ENCODE measurements around the gene AHDC1.
A peak's percentile ranks its signal among the peaks of the same experiment; 100 is the strongest.

AHDC1 gene

DNA sequence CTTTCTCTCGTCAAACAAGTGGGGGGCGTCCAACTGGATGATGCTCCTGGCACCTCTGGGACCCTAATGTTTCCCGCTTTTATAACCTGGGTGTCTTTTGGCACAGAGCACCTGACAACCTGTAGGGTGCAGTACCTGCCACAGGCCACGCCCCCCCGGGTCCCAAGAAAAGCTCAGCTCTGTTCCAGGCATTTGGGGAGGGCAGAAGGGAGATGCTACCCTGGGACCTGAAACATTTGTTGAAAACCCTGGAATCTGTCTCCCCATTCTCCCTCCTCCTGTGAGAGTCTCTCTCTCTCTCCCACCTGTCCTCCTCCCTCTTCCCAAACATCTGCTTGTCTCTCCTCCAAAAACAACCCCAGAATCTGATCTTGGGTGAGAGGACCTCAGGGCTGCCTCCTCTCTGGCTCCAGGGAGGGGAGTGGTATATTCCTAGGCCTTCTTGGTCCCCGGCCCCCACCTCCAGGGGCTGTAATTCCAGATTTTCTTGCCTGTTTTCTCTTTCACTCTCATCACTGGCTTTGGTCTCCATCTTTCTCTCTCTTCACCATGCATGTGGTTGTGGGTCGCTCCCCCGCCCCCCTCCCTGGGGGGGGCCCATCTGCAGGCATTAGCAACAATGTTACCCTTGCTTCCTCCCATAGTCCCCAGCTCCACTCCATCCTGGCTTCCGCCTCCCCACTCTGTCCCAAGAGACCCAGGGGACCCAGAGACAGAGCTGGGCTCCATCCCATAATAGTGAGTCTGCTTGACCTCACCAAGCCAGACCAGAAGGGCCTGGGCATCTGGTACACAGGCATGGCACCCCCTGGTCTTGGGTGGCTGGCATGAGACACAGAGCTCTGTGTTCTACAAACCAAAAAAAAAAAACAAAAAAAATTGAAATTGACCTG, 4.1 kb downstream of the AHDC1 start:
- no peak for DNase-seq (ENCODE audit: low read depth)

GRCh38 chr1:27598902-27599528, 4.9 kb downstream of the AHDC1 start:
- DNase-seq (ENCODE audit: low read depth): peak; percentile 58

GRCh38 chr1:27598295-27598687, 5.7 kb downstream of the AHDC1 start:
- DNase-seq (ENCODE audit: low read depth): no peak

DNA sequence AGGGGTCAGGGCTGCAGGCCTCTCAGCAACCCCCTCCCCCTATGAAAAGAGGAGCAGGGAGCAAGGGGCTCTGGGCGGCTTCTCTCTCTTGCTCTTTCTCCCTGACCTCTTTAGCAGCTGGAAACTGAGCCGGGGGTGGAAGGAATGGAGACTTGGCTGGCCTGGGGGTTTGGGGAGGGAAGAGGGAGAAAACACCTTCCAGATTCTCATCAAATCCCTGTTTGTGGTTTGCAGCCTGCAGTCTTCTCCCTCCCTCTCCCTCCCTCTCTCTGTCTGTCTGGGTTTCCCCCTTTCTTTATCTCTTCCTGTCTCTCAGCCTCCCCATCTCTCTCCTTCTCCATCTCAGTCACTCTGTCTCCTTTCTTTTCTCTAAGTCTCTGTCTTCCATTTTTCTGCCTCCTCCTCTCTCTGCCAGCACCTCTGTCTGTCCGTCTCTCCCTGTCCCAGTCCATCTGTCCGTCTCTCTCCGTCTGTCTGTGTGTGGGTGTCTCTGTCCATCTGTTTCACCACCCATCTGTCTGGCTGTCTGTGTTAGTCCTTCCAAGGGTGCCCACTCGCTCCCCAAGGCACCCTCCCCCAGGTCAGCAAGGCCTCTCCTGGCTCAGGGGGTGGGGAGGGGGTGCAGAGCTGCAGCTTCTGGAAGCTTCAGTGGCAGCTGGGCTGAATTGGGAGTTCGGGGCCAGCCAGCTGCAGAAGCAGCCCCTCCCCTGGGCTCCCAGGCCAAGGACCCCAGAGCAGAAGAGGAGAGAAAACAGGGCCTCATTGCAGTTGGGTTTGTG, 6.2 kb downstream of the AHDC1 start:
- no peak for DNase-seq (ENCODE audit: low read depth)

- DNase-seq (ENCODE audit: low read depth): no peak
Measured at GRCh38 chr1:27596986-27597385, 7.0 kb downstream of the AHDC1 start.

GRCh38 chr1:27596261-27596660, 7.7 kb downstream of the AHDC1 start:
- no peak for DNase-seq (ENCODE audit: low read depth)

DNA sequence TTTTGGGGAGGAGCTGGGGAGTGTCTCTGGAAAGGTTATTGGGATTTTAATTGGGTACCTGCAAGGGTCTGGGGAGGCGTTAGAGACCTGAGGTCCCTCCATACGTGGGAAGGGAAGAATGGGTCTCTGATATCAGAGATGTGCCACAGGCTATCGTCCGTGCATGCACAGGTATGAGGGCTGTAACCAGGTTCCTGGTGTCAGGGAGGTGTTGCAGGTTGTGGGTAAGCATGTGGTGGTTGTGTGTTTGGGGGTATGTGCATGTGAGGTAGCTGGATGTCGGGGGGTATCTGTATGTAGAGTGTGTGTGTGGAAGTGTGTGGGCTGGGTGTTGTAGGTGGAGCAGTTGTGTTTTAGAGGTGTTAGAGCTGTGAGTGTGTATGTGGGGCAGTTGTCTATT, 8.3 kb downstream of the AHDC1 start:
- DNase-seq (ENCODE audit: low read depth): no peak

GRCh38 chr1:27594564-27595510, 9.1 kb downstream of the AHDC1 start:
- no peak for DNase-seq (ENCODE audit: low read depth)

DNA sequence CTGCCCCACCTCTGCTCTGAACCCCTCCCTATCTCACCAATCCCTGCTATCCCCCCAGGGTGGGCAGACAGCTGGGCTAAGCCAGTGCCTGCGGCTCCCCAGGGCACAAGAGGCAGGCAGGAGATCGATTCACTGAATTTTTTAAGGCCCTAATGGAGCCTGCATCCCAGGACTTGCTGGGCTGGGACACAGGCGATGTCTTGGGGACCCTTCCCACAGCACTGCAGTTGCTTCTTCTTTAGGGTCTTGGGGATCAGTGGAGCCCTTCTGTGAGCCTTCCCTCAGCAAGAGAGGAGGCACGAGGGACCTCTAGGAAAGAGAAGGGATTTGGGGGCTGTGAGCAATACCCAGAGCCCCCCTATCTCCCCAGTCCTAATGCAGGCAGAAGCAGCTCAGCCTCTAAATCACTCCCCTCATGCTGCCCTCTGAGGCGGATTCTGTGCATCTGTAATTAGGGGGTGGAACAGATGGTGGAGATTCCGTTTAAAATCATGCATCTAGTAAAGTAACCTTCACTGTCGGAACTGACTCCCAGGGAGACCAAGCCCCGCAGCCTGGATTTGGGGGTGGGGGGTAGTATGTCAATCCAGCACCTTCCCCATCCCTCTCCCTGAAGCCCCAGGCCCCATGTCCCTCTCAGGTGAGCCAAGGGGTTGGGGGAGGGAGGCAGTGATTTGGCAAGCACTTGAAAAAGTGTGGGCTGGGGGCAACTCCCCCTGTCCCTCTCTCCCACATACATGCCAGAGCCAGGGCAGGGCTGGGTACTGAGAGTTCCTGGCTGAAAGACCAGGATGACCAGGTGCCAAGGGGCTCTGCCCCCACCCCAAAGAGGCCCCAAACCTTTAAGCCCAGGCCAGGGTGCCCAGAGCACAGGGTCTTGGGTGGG, 10.0 kb downstream of the AHDC1 start:
- DNase-seq (ENCODE audit: low read depth): no peak

DNA sequence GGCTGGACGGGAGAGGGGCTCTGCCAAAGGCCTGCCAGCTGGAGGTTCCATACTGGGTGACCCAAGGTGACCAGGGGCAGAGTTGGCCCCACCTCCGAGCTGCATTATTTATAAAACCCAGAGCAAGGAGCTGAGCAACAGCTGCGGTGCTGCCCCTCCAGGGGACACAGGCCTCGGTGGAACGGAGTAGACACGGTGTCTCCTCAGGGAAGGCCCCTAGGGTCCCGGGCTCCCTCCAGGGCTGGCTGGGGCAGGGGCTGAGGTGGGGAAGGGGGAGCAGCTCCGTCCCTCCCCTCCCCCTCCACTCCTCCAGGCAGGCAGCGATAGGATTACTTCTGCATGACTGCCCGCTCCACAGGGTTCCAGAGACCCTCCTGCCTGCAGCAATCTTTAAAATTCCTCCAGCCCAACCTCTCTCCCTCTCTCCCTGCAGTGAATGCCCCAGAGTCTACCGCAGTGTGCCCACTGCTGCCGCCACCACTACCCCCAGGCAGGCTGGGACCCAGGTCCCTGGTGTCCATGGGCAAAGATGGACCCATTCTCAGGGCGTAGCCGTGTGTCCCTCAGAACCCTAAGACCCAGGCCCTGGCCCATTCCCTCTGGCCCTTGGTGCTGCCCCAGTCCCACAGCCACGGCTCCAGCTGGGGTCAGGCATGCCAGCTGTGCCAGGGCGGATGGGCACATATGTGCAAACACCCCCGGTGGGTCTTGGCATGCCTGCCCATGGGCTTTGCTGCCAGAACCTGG, 10.8 kb downstream of the AHDC1 start:
- DNase-seq (ENCODE audit: low read depth): no peak

- DNase-seq (ENCODE audit: low read depth): no peak
Measured at GRCh38 chr1:27592232-27592930, 11.6 kb downstream of the AHDC1 start.

GRCh38 chr1:27591622-27592021, 12.3 kb downstream of the AHDC1 start:
- DNase-seq (ENCODE audit: low read depth): no peak

GRCh38 chr1:27590917-27591508, 12.9 kb downstream of the AHDC1 start:
- DNase-seq (ENCODE audit: low read depth): no peak

GRCh38 chr1:27589841-27590426, 14.0 kb downstream of the AHDC1 start:
- DNase-seq (ENCODE audit: low read depth): peak; percentile 57

- no peak for DNase-seq (ENCODE audit: low read depth)
Measured at GRCh38 chr1:27589441-27589840, 14.5 kb downstream of the AHDC1 start.

DNA sequence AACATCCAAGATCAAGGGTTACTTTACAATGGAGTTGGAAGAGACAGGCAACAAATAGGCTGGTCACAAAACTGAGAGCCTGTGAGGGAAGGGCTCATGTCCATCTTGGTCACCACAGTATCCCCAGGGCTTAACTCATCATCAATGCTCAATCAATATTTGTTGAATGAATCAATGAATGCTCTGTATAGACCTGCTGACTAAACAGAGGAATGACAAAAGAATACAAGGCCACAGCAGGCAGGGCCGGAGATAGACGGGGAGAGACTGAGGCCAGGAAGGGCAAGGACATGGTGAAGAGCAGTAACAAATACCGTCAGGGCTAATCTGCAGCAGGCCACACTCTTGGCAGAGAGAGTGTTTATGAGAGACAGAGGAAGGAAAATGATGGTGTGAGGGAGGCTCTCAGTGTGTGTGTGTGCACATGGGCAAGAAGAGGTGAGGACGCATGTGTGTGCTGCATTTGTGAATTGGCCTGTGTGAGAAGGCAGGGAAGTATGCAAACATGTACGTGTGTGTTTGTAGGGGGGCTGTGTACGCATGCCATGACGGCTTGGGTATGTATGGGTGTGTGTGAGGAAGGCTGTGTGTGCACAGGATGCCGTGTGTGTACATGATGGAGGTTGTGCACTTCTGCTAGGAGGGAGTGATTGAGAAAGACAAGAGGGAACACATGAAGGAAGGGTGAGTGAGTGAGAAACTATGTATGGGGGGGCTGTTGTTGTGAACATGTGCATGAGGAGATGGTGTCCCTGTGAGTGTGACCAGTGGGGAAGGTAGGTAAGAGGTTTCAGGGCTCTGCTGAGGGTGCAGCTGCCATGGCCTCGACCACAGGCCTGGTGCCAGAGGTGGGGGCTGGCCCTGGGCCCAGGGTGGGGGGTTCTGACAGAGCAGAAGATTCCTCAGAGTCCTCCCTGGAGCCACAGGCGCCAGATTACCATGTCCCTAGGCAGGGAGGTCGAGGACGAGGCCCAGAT, 15.4 kb downstream of the AHDC1 start:
- DNase-seq (ENCODE audit: low read depth): no peak

- no peak for DNase-seq (ENCODE audit: low read depth)
Measured at GRCh38 chr1:27585684-27586083, 18.3 kb downstream of the AHDC1 start.
